Neural progenitor cell (in vitro differentiated cells): ENCODE data around the gene IGSF8.

Source experiments
- EZH2 ChIP-seq: fragments of 200-600 bp; sonication (generic); IDR thresholded peaks from 2 replicates; pipeline ENCODE4 v1.6.1; 2017; ENCODE audit warnings: antibody characterized with exemption, mild to moderate bottlenecking, moderate library complexity
- EZH2phosphoT487 ChIP-seq: fragments of 200-600 bp; sonication (generic); IDR thresholded peaks from 2 replicates; pipeline ENCODE4 v1.6.1; 2017; ENCODE audit warnings: antibody characterized with exemption
- TF ChIP-seq, protein P1 (sequence below): fragments of 200-600 bp; sonication (generic); IDR thresholded peaks from 2 replicates; pipeline ENCODE4 v1.5.1; 2017; ENCODE audit warnings: antibody characterized with exemption, mild to moderate bottlenecking

GRCh38 chr1:160121388-160121787 lies 23.0 kb upstream of the IGSF8 start:
- TF ChIP-seq, protein P1, sequence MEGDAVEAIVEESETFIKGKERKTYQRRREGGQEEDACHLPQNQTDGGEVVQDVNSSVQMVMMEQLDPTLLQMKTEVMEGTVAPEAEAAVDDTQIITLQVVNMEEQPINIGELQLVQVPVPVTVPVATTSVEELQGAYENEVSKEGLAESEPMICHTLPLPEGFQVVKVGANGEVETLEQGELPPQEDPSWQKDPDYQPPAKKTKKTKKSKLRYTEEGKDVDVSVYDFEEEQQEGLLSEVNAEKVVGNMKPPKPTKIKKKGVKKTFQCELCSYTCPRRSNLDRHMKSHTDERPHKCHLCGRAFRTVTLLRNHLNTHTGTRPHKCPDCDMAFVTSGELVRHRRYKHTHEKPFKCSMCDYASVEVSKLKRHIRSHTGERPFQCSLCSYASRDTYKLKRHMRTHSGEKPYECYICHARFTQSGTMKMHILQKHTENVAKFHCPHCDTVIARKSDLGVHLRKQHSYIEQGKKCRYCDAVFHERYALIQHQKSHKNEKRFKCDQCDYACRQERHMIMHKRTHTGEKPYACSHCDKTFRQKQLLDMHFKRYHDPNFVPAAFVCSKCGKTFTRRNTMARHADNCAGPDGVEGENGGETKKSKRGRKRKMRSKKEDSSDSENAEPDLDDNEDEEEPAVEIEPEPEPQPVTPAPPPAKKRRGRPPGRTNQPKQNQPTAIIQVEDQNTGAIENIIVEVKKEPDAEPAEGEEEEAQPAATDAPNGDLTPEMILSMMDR: no peak
- TF ChIP-seq EZH2: no peak
- no peak for TF ChIP-seq EZH2phosphoT487
